ENCODE data around the gene KRTAP1-5. TPM values are rescaled to one million over a fixed set of nuclear protein-coding genes. Genes with fewer than 3 reads are reported as not detected.
"Not testable (repeated sequence)": the region's sequence is repeated elsewhere in the genome, so short reads cannot be mapped to it uniquely, and the experiment has no call there.

KRTAP1-5 gene
- total and polyA plus RNA-seq, 8 donors: not detected

GRCh38 chr17:41057547-41057946 lies 30.5 kb upstream of the KRTAP1-5 start:
- Histone ChIP-seq H3K27me3 (peaks cover 0 to 36% (median 6%) of the 10 kb centered on the region in 3 donors), H3K9me3 (peaks cover 0 to 8% (median 4%) of the 10 kb centered on the region in 4 donors), H3K4me3 (no peak overlapping the region), H3K27ac (no peak overlapping the region), H3K36me3 (no peaks in the 10 kb centered on the region), H3K4me1 (no peaks in the 10 kb centered on the region)
- intact Hi-C loops (cut with DNase I; ENCODE audit: low total_unique reads): no loop called here
- WGBS, 5 donors: 79 to 100% (median 98%) methylated on average over 1 of the region's 1 CpG
- DNase-seq: no peak
- TF ChIP-seq, protein P1, sequence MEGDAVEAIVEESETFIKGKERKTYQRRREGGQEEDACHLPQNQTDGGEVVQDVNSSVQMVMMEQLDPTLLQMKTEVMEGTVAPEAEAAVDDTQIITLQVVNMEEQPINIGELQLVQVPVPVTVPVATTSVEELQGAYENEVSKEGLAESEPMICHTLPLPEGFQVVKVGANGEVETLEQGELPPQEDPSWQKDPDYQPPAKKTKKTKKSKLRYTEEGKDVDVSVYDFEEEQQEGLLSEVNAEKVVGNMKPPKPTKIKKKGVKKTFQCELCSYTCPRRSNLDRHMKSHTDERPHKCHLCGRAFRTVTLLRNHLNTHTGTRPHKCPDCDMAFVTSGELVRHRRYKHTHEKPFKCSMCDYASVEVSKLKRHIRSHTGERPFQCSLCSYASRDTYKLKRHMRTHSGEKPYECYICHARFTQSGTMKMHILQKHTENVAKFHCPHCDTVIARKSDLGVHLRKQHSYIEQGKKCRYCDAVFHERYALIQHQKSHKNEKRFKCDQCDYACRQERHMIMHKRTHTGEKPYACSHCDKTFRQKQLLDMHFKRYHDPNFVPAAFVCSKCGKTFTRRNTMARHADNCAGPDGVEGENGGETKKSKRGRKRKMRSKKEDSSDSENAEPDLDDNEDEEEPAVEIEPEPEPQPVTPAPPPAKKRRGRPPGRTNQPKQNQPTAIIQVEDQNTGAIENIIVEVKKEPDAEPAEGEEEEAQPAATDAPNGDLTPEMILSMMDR (IDR thresholded peaks at IDR 0.05): no peak
- TF ChIP-seq POLR2AphosphoS5 (IDR thresholded peaks at IDR 0.05) (no peak), POLR2A (IDR thresholded peaks at IDR 0.05) (no peak), EP300 (IDR thresholded peaks at IDR 0.05) (no peak)

DNA sequence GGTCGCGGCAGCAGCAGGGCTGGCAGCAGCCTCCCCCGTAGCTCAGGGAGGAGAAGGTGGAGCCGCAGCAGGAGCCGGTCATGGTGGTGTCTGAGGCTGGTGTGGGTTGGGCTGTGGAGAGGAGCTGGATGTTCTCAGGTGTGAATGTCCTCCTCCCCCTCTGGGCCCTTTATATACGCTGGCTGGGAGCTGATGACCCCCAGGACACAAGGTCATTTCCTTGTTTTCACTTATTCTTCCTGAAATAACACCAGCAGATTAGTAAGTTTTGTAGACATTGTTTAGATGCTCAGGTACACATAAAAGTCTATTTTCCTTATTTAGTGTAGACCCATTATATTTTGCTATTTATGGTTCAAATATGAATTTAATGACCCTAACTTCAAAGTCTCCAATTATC lies 28.1 kb upstream of the KRTAP1-5 start, which contains the start of gene KRTAP2-2:
Gene KRTAP2-2, minus strand, starts transcription at position 101 of the 400 bp plus-strand sequence. Its CDS starts 19 bp downstream, at position 82.
- intact Hi-C loops (cut with DNase I; ENCODE audit: low total_unique reads); H3K9me3 ChIP-seq; H3K36me3 ChIP-seq; H3K4me1 ChIP-seq; H3K27ac ChIP-seq; H3K4me3 ChIP-seq; DNase-seq: not testable (repeated sequence)
- H3K27me3 ChIP-seq: peaks cover 0 to 34% (median 6%) of the 10 kb centered on the region in 3 donors
- 27 to 52% (median 44%) methylated on average over 1 of the region's 6 CpGs for WGBS, 5 donors

- H3K27ac ChIP-seq; H3K9me3 ChIP-seq; H3K4me3 ChIP-seq; H3K36me3 ChIP-seq; intact Hi-C loops (cut with DNase I; ENCODE audit: low total_unique reads); DNase-seq; H3K4me1 ChIP-seq: not testable (repeated sequence)
- WGBS, 5 donors: 72 to 79% (median 72%) methylated on average over 7 to 9 of the region's 9 CpGs
- H3K27me3 ChIP-seq: peaks cover 0 to 32% (median 6%) of the 10 kb centered on the region in 3 donors
Measured at GRCh38 chr17:41054556-41054955, 27.5 kb upstream of the KRTAP1-5 start.

GRCh38 chr17:41054025-41054424 lies 27.0 kb upstream of the KRTAP1-5 start:
- intact Hi-C loops (cut with DNase I; ENCODE audit: low total_unique reads): no loop called here

GRCh38 chr17:41052566-41052965 lies 25.6 kb upstream of the KRTAP1-5 start:
- Histone ChIP-seq H3K36me3 (no peaks in the 10 kb centered on the region), H3K27me3 (peaks cover 0 to 34% (median 0%) of the 10 kb centered on the region in 3 donors), H3K27ac (no peak overlapping the region), H3K4me1 (no peaks in the 10 kb centered on the region), H3K9me3 (peaks cover 0 to 4% (median 1%) of the 10 kb centered on the region in 4 donors), H3K4me3 (no peak overlapping the region)
- no peak for DNase-seq
- TF ChIP-seq EP300 (IDR thresholded peaks at IDR 0.05): no peak
- no peak for TF ChIP-seq POLR2AphosphoS5 (IDR thresholded peaks at IDR 0.05)
- TF ChIP-seq, protein P1 (IDR thresholded peaks at IDR 0.05): no peak
- intact Hi-C loops (cut with DNase I; ENCODE audit: low total_unique reads): no loop called here

More at GRCh38 chr17:41054025-41054424, 27.0 kb upstream of the KRTAP1-5 start:
- Histone ChIP-seq H3K36me3 (no peaks in the 10 kb centered on the region), H3K27me3 (peaks cover 0 to 31% (median 6%) of the 10 kb centered on the region in 3 donors), H3K4me1 (no peaks in the 10 kb centered on the region), H3K4me3 (no peak overlapping the region), H3K9me3 (peaks cover 0 to 8% (median 4%) of the 10 kb centered on the region in 4 donors), H3K27ac (no peak overlapping the region)
- TF ChIP-seq POLR2A (IDR thresholded peaks at IDR 0.05) (no peak), POLR2AphosphoS5 (IDR thresholded peaks at IDR 0.05) (no peak), EP300 (IDR thresholded peaks at IDR 0.05) (no peak)
- TF ChIP-seq, protein P1 (IDR thresholded peaks at IDR 0.05): no peak
- no peak for DNase-seq
- 82 to 88% (median 85%) methylated on average over 4 of the region's 4 CpGs for WGBS, 5 donors
